IMR-90 (cell line): Measurements from ENCODE around the gene ZSWIM5. TPM values are rescaled to one million over a fixed set of nuclear protein-coding genes. Genes with fewer than 3 reads are reported as not detected.

Experiments used
- ATAC-seq: fragments of 200-7000 bp; cut with Tn5 transposase; 2 replicates; pipeline ENCODE4 v1.9.1; 2020; ENCODE audit warnings: low read depth, mild to moderate bottlenecking, moderate library complexity
- BruUV-seq: library from RNA; stranded (reverse); fragments of 400-500 nt; replicated peaks from 2 replicates; lab custom pipeline; 2021; lab: Mats Ljungman, UMichigan
- CTCF ChIA-PET: fragments of 300-600 bp; formaldehyde crosslinking; extraction: SDS; loops from one replicate; lab custom pipeline; 2021; ENCODE audit warnings: antibody characterized with exemption; lab: Yijun Ruan, JAX
- POLR2A ChIA-PET: fragments of 300-600 bp; sonication (Branson Sonifier 250); formaldehyde crosslinking; loops from one replicate; lab custom pipeline; 2022; ENCODE audit warnings: antibody characterized with exemption; ENCODE audit not compliant: unreplicated experiment; lab: Charles Lee
- DNase-seq: peaks from one replicate; pipeline ENCODE4 v3.0.0; 2013
- H2AFZ ChIP-seq: replicated peaks from 2 replicates; pipeline ENCODE3; 2013; ENCODE audit warnings: low read length, mild to moderate bottlenecking; ENCODE audit not compliant: poor library complexity
- H2AK5ac ChIP-seq: 2 replicates; pipeline ENCODE4 v1.6.1; 2013; ENCODE audit warnings: low read depth, low read length, inconsistent platforms
- H2AK9ac ChIP-seq: replicated peaks from 2 replicates; pipeline ENCODE3; 2013; ENCODE audit warnings: mild to moderate bottlenecking, low read depth, low read length, moderate library complexity; ENCODE audit not compliant: poor library complexity
- H2BK120ac ChIP-seq: 2 replicates; pipeline ENCODE4 v1.6.1; 2013; ENCODE audit warnings: low read depth, low read length, inconsistent platforms
- H2BK15ac ChIP-seq: 3 replicates; pipeline ENCODE4 v1.6.1; 2013; ENCODE audit warnings: low read depth, low read length, inconsistent platforms
- H2BK20ac ChIP-seq: 2 replicates; pipeline ENCODE4 v1.6.1; 2013; ENCODE audit warnings: low read depth, mild to moderate bottlenecking, inconsistent platforms, low read length, moderate library complexity
- H2BK5ac ChIP-seq: 2 replicates; pipeline ENCODE4 v1.6.1; 2013; ENCODE audit warnings: mild to moderate bottlenecking, low read depth, low read length, inconsistent platforms; ENCODE audit not compliant: poor library complexity, severe bottlenecking
- H3K14ac ChIP-seq: replicated peaks from 2 replicates; pipeline ENCODE4 v1.6.1; 2013; ENCODE audit warnings: low read depth, low read length, inconsistent platforms
- H3K18ac ChIP-seq: 2 replicates; pipeline ENCODE4 v1.6.1; 2013; ENCODE audit warnings: low read depth, low read length, control low read depth
- H3K23ac ChIP-seq: 2 replicates; pipeline ENCODE4 v1.6.1; 2013; ENCODE audit warnings: low read depth, low read length, inconsistent platforms
- H3K27ac ChIP-seq: 2 replicates; pipeline ENCODE4 v1.5.1; 2013; ENCODE audit warnings: mild to moderate bottlenecking, control low read depth, low read length; ENCODE audit not compliant: insufficient read depth
- H3K27me3 ChIP-seq: 2 replicates; pipeline ENCODE4 v1.6.1; 2013; ENCODE audit warnings: low read length; ENCODE audit not compliant: control insufficient read depth, insufficient read depth
- H3K36me3 ChIP-seq: 2 replicates; pipeline ENCODE4 v1.6.1; 2013; ENCODE audit warnings: low read length, mixed read lengths; ENCODE audit not compliant: control insufficient read depth, insufficient read depth
- H3K4ac ChIP-seq: 2 replicates; pipeline ENCODE4 v1.6.1; 2013; ENCODE audit warnings: low read depth, low read length, inconsistent platforms
- H3K4me1 ChIP-seq: 2 replicates; pipeline ENCODE4 v1.6.1; 2013; ENCODE audit warnings: low read length, mixed read lengths; ENCODE audit not compliant: control insufficient read depth, insufficient read depth
- H3K4me2 ChIP-seq: 2 replicates; pipeline ENCODE4 v1.6.1; 2013; ENCODE audit warnings: low read depth, mild to moderate bottlenecking, control low read depth, low read length, moderate library complexity
- H3K4me3 ChIP-seq: 2 replicates; pipeline ENCODE4 v1.5.1; 2013; ENCODE audit warnings: low read depth, mild to moderate bottlenecking, control low read depth, low read length, moderate library complexity; ENCODE audit not compliant: insufficient read depth
- H3K56ac ChIP-seq: 2 replicates; pipeline ENCODE4 v1.6.1; 2013; ENCODE audit warnings: low read length, inconsistent platforms; ENCODE audit not compliant: insufficient read depth; ENCODE audit errors: extremely low read depth
- H3K79me1 ChIP-seq, 2 experiments: 2 replicates each; pipeline ENCODE4 v1.6.1; 2013; ENCODE audit warnings: low read length in 2 of 2, inconsistent platforms in 1 of 2, low read depth in 1 of 2
- H3K9ac ChIP-seq: 2 replicates; pipeline ENCODE4 v1.6.1; 2013; ENCODE audit warnings: low read depth, low read length, control low read depth
- H3K9me1 ChIP-seq: 2 replicates; pipeline ENCODE4 v1.6.1; 2013; ENCODE audit warnings: low read length, inconsistent platforms; ENCODE audit not compliant: insufficient read depth
- H3K9me3 ChIP-seq: 2 replicates; pipeline ENCODE4 v1.6.1; 2013; ENCODE audit warnings: low read length; ENCODE audit not compliant: control insufficient read depth, insufficient read depth
- H4K20me1 ChIP-seq: 2 replicates; pipeline ENCODE4 v1.6.1; 2013; ENCODE audit warnings: low read length, inconsistent platforms; ENCODE audit not compliant: insufficient read depth
- H4K5ac ChIP-seq: 2 replicates; pipeline ENCODE4 v1.6.1; 2013; ENCODE audit warnings: mild to moderate bottlenecking, low read depth, low read length, control low read depth
- H4K8ac ChIP-seq, 2 experiments: 2 replicates each; pipeline ENCODE4 v1.6.1; 2013; ENCODE audit warnings: low read depth in 2 of 2, low read length in 2 of 2, control low read depth in 1 of 2, inconsistent platforms in 1 of 2
- H4K91ac ChIP-seq: 2 replicates; pipeline ENCODE4 v1.6.1; 2013; ENCODE audit warnings: low read depth, low read length, inconsistent platforms; ENCODE audit not compliant: insufficient read depth
- BHLHE40 ChIP-seq: fragments of 150-350 bp; IDR thresholded peaks from 2 replicates; pipeline ENCODE4 v1.6.1; 2016; ENCODE audit warnings: mild to moderate bottlenecking, low read depth, low read length
- CHD1 ChIP-seq: IDR thresholded peaks from 2 replicates; pipeline ENCODE4 v1.6.1; 2012; ENCODE audit warnings: low read depth, low read length, improper control_type of control experiment
- ELK1 ChIP-seq: fragments of 150-350 bp; IDR thresholded peaks from 2 replicates; pipeline ENCODE4 v1.6.1; 2016; ENCODE audit warnings: low read depth, mild to moderate bottlenecking, low read length, moderate library complexity, borderline replicate concordance
- FOS ChIP-seq: fragments of 150-350 bp; IDR thresholded peaks from 2 replicates; pipeline ENCODE4 v1.6.1; 2016; ENCODE audit warnings: low read depth, low read length
- MAFK ChIP-seq: IDR thresholded peaks from 2 replicates; pipeline ENCODE4 v1.6.1; 2012; ENCODE audit warnings: low read depth, low read length, improper control_type of control experiment
- MAZ ChIP-seq: IDR thresholded peaks from 2 replicates; pipeline ENCODE4 v1.6.1; 2012; ENCODE audit warnings: low read depth, mild to moderate bottlenecking, low read length, improper control_type of control experiment, moderate library complexity, borderline replicate concordance
- MXI1 ChIP-seq: IDR thresholded peaks from 2 replicates; pipeline ENCODE4 v1.6.1; 2012; ENCODE audit warnings: low read depth, mild to moderate bottlenecking, low read length, moderate library complexity, borderline replicate concordance
- POLR2A ChIP-seq: IDR thresholded peaks from 2 replicates; pipeline ENCODE4 v1.6.1; 2012; ENCODE audit warnings: mild to moderate bottlenecking, low read depth, low read length
- RAD21 ChIP-seq: IDR thresholded peaks from 2 replicates; pipeline ENCODE4 v1.6.1; 2012; ENCODE audit warnings: low read length, improper control_type of control experiment
- RCOR1 ChIP-seq: IDR thresholded peaks from 2 replicates; pipeline ENCODE4 v1.6.1; 2012; ENCODE audit warnings: mild to moderate bottlenecking, low read length, improper control_type of control experiment; ENCODE audit not compliant: insufficient replicate concordance
- SMC3 ChIP-seq: fragments of 150-350 bp; IDR thresholded peaks from 2 replicates; pipeline ENCODE4 v1.6.1; 2016; ENCODE audit warnings: low read depth, mild to moderate bottlenecking, antibody characterized with exemption, low read length, moderate library complexity
- USF2 ChIP-seq: fragments of 150-350 bp; IDR thresholded peaks from 2 replicates; pipeline ENCODE4 v1.6.1; 2017; ENCODE audit warnings: mild to moderate bottlenecking, antibody characterized with exemption, low read length, low read depth
- WGBS, 2 experiments: methylation state at CpG; one replicate each; pipeline versions ENCODE4 v1.1.5 to v1.1.7; 2013; ENCODE audit warnings: missing lambda C conversion rate in 2 of 2; ENCODE audit not compliant: insufficient read length in 1 of 2; ENCODE audit errors: extremely low coverage in 2 of 2; 5-methylcytosine and 5-hydroxymethylcytosine counted together
- dilution Hi-C: fragments of 300-500 bp; cut with HindIII; formaldehyde crosslinking; loops from one replicate; pipeline ENCODE4 v1.14.3; 2018; ENCODE audit warnings: low sequenced_read_pairs; ENCODE audit not compliant: unreplicated experiment
- in situ Hi-C: fragments of 300-500 bp; cut with MboI; formaldehyde crosslinking; loops from 3 replicates; pipeline ENCODE4 v1.14.3; 2019; ENCODE audit warnings: low sequenced_read_pairs, inconsistent platforms, mixed read lengths
- intact Hi-C: fragments of 100-400 bp; cut with micrococcal nuclease; formaldehyde crosslinking; loops from 2 replicates; pipeline ENCODE4 v1.10.0; 2022
- polyA plus RNA-seq, 3 experiments: library from polyadenylated mRNA; depleted of rRNA; stranded (reverse); fragments of >200 nt; gene quantifications; 2 replicates each; pipeline ENCODE4 v1.2.3, GENCODE V29; 2012; ENCODE audit warnings: low replicate concordance in 1 of 3
- total RNA-seq: library from RNA; depleted of rRNA; stranded (reverse); fragments of >200 nt; gene quantifications from 2 replicates; pipeline ENCODE4 v1.2.3, GENCODE V29; 2012

ZSWIM5 gene
- total and polyA plus RNA-seq, 2 of the 4 experiments (the other 2 are of a cell fraction) = under 0.01 to 0.03 TPM

- Histone ChIP-seq H3K9me3 (no peaks in the 10 kb centered on the region), H3K14ac (peak within 1 kb of the TSS; percentile 85), H3K79me1 (peaks cover 25 to 63% of the 10 kb centered on the region in 2 experiments), H3K27me3 (no peaks in the 10 kb centered on the region), H4K5ac (peak within 1 kb of the TSS; percentile 91), H3K23ac (peak within 1 kb of the TSS; percentile 75), H2BK120ac (peak within 1 kb of the TSS; percentile 84), H3K4me2 (peak within 1 kb of the TSS; percentile 89), H4K8ac (peak within 1 kb of the TSS; percentile 93 to 99), H3K9ac (peak within 1 kb of the TSS; percentile 74), H4K20me1 (peaks cover 9% of the 10 kb centered on the region; the same call in 1 of the 2 replicates), H2AFZ (peak within 1 kb of the TSS; percentile 85), H3K4me1 (peaks cover 12% of the 10 kb centered on the region), H3K27ac (peak within 1 kb of the TSS; percentile 53), H4K91ac (peak within 1 kb of the TSS; percentile 59), H3K9me1 (peaks cover 13% of the 10 kb centered on the region), H3K4me3 (peak within 1 kb of the TSS; percentile 82), H2BK15ac (peak within 1 kb of the TSS; percentile 89; the same call in 2 of the 3 replicates), H3K18ac (peak within 1 kb of the TSS; percentile 66), H3K4ac (peak within 1 kb of the TSS; percentile 83), H2BK5ac (peak within 1 kb of the TSS; percentile 77), H2AK9ac (peak within 1 kb of the TSS; percentile 91), H3K36me3 (peaks cover 35% of the 10 kb centered on the region), H3K56ac (peak within 1 kb of the TSS; percentile 74), H2AK5ac (peak within 1 kb of the TSS; percentile 55), H2BK20ac (peak within 1 kb of the TSS; percentile 83)
- BruUV-seq = no TSS peak
- DNase-seq (peak; percentile 96), ATAC-seq (peak; percentile 83)
- in situ Hi-C loops (loop anchor here (5.0 kb wide), 3 partner anchors 290 to 555 kb away; partner anchors contain the start of gene TESK2), intact Hi-C loops (loop anchor here (1.0 to 5.0 kb wide), 5 partner anchors 176 to 560 kb away; partner anchors contain the start of genes MUTYH, RNU5D-1 and TOE1), dilution Hi-C loops (no loop called here)
- WGBS, 2 experiments = 0% methylated on average over 9 of the region's 21 CpGs; no CpG with 5 or more reads in 1 of the 2 experiments
- no peak for TF ChIP-seq FOS
- TF ChIP-seq SMC3 = peak; percentile 6; the same call in 1 of the 2 replicates
- TF ChIP-seq CHD1 = no peak
- no peak for TF ChIP-seq ELK1
- TF ChIP-seq MXI1 = peak; percentile 69; the same call in 1 of the 2 replicates
- TF ChIP-seq RAD21 = peak; percentile 20
- peak; percentile 85 for TF ChIP-seq POLR2A
- TF ChIP-seq RCOR1 = peak; percentile 19
- TF ChIP-seq BHLHE40 = no peak
- TF ChIP-seq MAFK = peak; percentile 41; the same call in 1 of the 2 replicates
- peak; percentile 67; the same call in 1 of the 2 replicates for TF ChIP-seq MAZ
- TF ChIP-seq USF2 = peak; percentile 94
- POLR2A ChIA-PET = interaction anchor here (1.0 to 1.9 kb wide), 3 partner anchors 192 to 291 kb away, joined by 3 to 6 read pairs (median 6); partner anchors contain the start of gene RPS8
- CTCF ChIA-PET = interaction anchor here (1.2 to 2.2 kb wide), 3 partner anchors 212 to 291 kb away, joined by 4 to 7 read pairs (median 7); partner anchors contain the start of gene PLK3
Observed at GRCh38 chr1:45011837-45012638, 194.4 kb downstream of the ZSWIM5 start, which contains the start of gene UROD. Gene UROD, plus strand, starts transcription at chr1:45012254. Its CDS starts 12 bp downstream, at chr1:45012266.
